DMS153 treated with DMSO at 0.1 percent for 48 hours (cell line): ENCODE results near the gene CCNK.

Experiments used
- DNase-seq: peaks from one replicate; lab custom pipeline; 2025; ENCODE audit not compliant: unreplicated experiment; lab: John Stamatoyannopoulos, UW

CCNK gene

DNA sequence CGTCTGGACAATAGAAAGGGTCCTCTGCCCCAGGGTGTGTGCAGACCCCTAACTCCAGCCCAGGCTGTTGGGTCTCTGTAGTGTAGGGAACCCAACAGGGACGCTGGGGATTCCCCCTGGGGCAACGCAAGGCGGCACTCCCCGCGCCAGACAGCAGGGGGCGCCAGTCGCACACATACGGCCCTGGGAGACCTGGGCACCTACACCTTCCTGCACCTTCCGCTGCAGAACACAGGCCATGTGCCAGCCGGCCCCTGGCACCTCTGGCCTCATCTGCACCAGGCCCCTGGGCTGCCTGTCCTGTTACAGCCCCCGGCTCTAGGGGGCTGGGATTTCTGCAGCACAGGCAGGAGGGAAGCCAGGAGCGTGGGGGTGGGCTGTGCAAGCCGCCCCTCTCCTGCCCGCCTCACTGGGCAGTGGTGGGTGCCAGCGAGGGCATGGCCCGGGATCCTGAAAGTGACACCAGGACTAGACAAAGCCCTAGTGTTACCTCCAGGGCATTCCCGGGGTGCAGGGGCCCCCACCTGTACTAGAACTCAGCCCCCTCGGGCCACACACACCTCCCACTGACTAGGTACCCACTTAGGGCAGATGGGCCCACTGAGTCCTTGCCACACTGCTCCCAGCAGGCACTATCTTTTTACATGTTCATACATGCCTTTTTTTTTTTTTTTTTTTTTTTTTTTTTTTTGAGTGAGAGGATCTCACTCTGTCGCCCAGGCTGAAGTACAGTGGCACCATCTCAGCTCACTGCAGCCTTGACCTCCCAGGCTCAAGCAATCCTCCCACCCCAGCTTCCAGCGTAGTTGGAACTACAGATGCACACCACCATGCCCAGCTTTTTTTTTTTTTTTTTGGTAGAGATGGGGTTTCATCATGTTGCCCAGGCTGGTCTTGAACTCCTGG, 37.5 kb downstream of the CCNK start:
- DNase-seq = no peak

DNA sequence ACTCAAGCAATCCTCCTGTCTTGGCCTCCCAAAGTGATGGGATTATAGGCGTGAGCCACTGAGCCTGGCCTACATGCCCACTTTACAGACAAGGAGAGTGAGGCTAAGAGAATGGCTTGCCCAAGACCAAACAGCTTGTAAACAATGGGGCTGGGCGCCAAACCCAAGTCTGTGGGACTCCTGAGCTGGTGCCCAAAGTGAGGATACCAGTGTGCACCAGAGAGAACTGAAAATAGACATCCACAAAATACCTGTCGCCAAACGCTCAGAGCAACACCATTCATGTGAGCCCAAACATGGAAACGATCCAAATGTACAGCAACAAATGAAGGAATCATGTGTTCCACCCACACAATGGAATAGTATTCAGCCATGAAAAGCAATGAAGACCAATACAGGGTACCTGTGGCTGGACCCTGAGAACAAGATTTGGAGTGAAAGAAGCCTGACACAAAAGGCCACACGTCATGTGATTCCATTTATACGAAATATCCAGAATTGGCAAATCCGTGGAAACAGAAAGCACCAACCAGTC, 38.2 kb downstream of the CCNK start:
- DNase-seq = no peak

DNA sequence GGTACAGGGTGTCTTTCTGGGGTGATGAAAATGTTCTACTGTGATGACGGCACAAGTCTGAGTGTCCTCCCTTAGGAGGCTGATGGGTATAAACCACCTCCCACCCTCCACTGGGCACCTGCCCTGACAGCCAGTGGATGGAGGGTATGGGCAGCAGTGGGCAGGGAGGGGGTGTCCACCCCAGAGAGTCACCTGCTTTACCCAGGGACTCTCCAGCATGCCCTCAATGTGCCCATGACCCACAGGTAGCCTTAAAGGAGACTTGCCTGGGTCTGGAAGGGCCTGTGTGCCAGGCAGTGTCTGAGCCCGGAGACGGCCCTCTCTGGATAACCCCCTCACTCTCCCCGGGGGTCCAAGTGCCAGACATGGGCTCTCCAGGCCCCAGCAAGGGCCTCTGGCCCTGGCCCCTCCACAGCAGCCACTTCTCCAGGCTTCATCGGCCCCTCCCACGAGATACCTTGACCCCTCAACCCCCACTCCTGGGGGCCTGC, 38.8 kb downstream of the CCNK start:
- DNase-seq = no peak

DNA sequence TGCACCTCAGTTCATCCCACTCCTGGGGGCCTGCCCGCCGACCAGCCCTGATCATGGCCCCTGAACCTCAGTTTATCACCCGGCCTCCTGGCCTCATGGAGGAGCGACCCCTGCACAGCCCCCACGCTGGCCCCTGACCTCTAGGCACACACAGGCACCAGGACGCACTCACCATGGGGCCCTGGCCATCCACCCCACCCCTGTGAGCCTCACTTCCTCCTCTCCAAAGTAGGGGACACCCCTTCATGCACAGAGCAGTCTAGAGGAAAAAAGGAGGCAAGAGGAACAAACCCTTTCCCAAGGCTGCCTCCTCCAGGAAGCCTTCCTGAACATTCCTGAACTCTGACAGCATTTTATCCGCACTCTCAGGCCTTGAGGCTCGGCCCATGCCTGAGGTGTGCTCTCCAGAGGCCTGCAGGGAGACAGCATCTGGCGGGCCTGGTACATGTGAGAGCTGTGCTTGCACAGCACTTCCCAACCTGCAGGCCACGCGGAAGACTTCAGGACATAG, 39.4 kb downstream of the CCNK start:
- DNase-seq = no peak

DNA sequence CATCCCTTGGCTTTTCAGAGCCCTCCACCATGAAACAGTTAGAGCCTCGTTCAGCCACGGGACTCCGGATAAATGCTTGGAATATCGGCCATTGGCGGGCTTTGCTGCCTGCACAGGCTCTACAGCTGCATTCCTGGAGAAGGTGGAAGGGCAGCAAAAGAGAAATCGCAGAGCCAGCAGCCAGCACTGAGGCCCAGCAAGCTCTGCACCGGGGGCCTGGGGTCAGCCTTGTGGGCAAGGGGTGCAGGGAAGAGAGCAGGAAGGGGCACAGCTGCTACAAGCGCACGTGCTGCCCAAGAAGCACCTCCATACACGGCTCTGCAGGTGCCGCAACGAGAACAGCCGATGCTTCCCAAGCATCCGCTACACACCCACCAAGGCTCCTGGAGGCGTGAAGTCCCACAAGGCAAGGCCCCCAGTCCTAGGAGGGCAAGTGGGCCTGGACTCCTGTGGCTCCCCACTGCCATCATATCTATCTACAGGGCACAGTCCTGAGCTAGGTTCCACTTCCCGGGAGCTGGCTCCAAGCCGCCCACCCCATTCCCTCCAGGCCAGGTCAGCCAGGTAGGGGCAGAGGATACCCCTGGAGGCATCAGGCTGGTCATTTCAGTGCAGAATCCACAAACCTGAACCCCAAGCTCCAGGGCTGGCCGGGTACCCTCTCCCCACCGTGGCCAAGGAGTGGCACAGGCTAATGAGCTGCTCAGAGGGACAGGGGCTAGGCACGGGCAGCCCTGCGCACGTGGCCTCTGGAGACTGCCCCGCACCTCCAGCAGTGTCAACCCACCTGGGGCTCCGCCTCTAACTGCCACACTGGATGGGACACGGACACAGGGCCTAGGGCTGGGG, 40.2 kb downstream of the CCNK start:
- no peak for DNase-seq

DNA sequence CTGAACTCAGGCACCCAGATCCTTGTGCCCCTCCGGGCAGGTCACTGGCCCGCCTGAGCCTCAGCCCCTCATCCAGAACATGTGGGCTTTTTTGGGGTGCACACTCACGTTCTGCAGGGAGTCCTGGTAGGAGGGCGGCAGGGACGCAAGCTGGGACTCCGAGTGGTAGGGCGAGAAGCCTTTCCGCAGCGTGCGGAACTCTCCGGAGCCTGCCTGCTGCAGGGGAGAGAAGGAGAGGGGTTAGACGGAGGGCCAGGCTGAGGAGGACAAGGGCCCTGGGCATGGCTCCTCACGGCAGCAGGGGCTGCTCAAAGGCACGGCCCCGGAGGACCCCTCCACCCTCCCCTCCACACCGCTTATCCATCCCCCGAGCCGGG, 40.8 kb downstream of the CCNK start:
- no peak for DNase-seq

DNA sequence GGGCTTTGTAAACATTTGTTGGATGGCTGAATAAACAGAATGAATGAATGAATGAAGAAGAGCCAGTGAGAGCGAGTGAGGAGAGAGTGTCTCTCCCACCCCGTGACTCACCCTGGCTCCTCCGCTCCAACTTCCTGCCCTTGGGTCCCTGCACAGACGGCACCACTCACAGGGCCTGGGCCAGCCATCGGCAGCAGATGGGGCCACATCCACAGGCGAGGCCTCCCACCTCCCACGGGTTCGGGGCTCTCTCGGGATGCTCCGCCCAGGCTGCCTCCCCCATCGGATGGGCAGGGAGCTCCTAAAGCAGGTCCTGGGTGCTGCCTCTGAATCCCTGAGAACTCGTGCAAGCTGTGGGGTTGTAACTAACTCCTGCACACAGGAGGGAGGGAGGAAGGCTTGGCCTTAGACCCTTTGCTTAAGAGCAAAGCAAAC, 41.3 kb downstream of the CCNK start:
- DNase-seq = no peak

DNA sequence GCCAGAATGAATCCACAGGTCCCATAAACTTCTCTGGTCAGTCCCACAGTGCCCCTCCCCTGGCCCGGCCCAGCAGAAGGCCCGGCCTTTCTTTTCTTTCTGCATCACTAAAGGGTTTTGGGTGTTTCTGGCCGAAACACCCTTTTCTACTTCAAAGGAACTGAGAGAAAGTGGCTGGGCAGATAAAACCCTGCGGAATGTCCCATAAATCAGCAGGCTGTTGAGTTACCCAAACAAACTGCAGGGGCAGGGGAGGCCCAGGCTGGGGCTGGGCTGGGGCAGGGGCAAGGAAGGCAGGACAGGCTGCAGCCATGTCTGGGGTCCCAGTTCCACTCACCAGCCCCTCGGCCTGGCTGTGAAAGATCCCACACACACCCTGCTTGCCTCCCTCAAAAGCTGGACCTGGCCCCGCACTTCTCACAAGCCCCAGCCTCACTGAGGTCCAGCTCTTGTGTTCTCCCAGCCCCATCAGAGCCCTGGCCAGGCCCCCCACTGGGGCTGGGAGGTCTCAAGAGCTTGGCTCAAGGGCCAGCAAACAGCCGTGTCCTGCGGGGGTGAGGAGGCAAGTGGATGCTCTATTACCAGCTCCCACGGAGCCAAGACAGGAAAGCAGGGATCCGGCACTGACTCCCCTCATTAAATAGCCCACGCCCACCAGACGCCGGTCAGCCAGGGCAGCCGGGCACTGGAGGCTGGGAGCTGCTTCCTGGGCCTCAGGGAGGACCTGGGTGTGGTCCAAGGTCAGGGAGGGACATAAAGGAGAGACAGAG, 41.9 kb downstream of the CCNK start:
- DNase-seq = no peak

DNA sequence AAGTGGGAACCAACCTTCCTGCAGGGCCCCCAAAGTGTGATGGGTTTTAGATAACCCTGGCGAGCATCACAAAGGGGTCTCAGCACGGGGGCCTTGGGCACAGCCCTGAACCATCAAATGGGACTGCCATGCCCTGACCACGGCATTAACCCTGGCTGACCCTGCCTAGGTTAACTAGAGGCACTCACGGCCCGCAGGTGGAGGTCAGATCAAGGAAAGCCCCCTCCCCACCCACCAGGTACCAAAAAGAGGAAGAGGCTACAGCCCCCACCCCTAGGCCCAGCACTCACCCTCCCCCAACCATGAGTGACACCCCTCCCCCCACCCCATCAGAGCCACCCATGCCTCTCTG, 42.5 kb downstream of the CCNK start:
- DNase-seq = no peak

DNA sequence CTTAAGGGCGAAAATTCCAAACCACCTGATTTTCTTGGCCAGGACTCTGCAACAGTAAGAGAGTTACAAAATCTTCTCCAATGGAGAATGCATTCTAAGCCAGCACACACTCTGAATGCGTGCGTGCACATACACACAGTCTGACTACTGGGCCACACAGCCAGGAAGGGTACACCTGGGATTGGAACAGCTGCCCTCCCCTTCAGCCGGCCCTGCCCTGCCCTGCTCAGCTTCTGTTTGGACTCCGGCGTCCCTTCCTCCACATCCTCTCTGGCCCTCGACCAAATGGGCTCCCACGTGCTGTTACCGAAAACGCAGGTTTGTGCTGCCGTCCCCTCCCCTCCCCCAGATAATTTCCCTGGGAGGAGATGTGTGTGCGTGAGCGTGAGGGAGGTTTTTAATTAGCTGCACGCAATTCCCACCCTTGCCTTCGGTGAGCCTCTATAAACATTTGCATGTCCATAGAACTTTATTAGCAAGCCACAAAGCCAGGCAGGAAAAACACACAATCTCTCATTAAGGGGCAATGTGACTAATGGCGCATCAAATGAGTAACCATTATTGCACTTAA, 43.0 kb downstream of the CCNK start:
- DNase-seq = no peak

DNA sequence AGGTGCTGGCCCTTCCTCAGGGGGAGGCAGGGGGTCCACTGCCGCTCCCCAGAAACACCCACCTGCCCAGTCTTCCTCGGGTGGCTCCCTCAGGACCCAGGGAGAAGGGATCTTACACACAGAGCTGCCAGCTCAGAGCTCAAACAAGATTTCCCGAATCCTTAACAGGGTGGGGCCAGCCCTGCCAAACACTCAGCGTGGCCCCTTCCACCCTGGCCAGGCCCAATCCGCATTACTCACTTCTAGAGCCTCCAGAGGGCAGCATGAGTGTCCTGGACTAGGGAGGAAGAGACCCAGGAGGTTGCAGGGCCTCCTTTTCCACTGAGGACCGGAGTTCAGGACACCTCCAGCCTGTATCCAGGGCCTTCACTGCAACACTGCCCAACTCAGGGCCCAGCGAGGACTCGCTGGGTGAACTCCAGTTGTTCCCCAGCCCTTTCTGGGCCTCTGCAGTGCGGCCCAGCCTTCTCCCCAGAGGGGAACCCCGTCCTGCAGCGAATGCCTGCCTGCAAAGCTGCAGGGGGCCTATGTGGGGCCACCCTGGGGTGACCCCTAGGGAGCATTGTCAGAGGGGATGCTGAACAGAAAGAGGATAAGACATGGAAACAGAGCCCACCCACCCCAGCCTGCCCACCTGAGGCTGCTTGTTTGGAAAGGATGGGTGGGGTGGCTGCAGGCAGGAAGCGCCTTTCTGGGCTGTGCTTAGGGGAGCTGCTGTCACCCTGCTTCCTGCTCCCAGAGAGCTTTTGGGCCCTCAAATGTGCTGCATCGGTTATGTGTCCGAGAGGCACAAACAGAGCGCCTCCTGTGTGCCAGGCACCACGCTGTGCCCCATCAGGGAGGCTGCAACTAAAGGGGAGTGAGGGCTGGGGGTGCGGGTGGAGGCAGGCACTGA, 43.8 kb downstream of the CCNK start:
- no peak for DNase-seq

DNA sequence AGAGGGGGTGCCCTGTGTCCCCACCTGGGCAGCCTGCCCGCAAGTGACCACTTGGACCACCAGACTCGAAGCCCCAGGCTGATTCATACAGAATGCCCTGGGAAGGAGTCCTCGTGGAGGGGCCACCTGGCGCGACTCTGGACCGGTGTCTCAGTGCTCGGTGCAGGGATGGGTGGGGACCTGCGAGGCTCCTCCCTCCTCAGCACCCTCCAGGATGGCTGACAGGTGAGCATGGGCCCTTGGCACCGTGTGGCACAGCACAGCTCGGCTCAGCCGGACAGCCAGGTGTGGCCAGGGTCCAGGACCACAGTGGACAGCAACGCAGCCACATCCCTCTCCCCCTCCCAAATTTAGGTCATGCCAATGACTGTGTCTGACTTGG, 44.5 kb downstream of the CCNK start:
- no peak for DNase-seq

DNA sequence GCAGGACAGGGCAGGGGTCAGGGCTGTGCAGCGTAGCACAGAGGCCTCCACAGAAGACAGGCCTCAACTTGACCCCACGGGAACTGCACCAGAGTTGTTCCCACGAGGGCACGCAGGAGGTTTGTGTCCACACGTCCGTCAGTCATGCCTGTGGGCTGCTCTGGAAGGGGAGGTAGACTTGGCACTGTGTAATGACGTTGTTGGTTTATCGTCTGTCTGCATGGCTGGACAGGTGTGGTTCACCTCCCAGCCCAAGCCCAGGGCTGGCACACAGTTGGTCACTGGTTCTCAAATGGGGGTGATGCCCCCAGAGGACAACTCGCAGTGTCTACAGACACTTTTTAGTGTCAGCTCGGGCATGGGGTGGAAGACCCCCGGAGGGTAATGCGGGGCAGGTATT, 45.8 kb downstream of the CCNK start:
- DNase-seq = no peak

DNA sequence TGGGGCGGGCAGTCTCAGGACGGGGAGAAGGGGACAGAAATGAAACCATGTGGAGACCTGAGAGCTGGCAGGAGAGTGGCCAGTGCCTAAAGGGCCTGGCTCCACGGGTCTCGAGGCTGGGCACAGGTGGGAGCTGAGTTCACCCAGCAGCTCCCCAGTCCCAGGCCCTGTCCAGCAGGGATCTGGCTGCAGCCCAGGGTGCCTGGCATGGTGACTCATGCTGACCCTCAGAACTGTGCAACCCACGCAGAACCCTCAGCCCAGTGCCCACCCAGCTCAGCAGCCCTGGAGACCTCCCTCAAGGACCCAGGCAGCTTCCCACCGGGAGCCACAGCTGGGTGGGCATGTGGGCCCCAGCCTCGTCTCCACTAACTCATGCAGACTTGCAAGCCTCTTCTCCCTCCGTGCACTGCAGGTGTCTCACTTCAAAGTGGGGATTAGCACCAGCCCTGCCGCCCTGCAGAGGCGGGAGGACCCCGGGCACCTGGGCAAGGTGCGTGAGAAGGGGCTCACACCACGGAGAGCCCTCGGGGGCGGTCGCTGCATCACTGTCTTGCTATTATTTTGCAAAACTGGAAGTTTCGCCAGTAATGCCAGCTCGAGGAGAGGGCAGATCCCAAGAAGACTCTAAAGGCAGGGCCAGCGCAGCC, 46.3 kb downstream of the CCNK start:
- no peak for DNase-seq

DNA sequence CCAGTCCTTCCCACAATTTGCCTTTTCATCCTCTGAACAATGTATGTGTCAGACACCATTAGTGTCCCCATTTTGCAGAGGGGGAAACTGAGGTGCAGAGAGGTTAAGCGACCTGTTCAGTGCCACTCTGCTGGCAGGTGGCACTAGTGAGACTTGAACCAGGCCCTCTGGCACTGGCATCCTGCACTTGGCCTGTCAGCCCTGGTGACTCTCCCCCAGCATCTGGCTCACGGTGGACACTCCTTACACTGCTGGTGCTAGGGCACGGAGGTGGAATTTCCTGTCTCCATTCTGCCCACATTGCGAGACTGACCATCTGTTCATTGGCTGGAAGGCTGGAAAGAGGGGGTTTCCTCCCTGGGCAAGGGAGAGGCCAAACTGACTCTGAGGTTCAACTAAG, 48.7 kb downstream of the CCNK start:
- DNase-seq = no peak

DNA sequence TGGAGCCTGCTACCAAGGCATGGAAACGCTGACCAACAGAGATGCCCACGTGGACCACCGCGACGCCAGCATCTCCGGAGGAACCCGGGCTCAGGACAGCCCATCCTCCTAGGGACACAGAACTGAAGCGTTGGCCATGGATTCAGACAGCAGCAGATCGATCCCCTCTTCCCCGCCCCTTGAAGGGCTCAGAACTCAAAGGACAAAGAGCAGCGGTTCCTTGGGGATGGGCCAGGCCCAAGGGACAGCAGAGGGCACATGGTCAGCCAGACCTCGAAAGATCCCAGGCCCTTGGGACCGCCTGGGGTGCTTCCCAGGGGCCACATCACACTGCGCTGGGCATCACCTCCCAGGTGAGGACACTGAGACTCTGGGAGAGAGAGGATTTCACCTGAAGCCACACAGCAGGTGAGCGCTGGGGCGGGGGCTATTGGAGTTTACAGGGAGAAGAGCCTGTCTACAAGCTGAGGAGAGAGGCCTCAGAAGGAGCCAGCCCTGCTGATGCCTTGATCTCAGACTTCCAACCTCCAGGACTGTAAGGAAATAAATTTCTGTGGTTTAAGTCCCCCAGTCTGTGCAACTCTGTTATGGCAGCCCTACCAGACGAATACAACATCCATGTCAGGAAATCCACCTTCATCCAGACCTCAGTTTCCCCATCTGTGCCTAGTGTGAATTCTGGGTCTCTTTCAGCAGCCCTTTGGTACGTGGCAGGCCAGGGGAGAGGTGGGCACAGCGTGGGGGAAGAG, 49.4 kb downstream of the CCNK start:
- DNase-seq = no peak

DNA sequence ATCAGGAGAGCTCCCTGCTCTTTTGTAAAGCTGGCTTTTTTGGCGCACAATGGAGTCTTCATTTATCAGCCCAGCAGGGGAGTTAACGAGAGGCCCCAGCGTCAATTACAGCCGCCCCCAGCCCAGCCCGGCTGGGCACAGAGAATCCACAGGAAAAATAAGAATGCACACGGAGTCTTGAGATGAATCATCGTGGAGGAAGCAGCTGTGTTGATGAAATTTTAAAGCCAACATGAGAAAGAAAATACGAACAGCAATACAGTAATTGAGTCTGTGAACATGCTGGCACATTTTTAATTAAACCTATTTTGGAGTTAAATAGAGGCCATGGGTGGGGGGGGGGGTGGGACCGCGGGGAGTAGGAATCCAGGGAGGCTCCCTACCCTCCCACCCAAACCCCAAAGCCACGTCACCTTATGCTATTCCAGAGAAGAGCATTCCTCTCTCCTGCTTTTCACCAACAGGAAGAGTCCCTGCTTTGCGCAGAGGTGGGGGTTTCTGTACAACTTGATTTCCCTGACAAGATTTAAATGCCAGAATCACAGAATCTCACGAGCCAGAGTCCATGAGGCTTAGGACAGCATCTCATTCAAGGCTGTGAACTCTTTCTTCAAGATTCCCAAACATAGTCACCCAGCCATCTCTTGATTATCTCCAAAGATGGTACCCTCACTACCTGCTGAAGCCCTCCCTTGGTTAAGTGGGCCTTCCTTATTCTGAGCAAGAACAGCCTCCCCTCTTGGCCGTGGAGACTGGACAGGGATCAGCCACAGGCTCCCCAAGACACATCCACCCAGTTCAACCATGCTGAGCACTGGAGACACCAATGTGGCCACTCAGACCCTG, 50.3 kb downstream of the CCNK start:
- no peak for DNase-seq
